IMR-90 (cell line): ENCODE data around the gene PRR5L. TPM values are rescaled to one million over a fixed set of nuclear protein-coding genes. Genes with fewer than 3 reads are reported as not detected.

Source experiments
- ATAC-seq: fragments of 200-7000 bp; cut with Tn5 transposase; 2 replicates; pipeline ENCODE4 v1.9.1; 2020; ENCODE audit warnings: low read depth, mild to moderate bottlenecking, moderate library complexity
- BruUV-seq: library from RNA; stranded (reverse); fragments of 400-500 nt; replicated peaks from 2 replicates; lab custom pipeline; 2021; lab: Mats Ljungman, UMichigan
- CTCF ChIA-PET: fragments of 300-600 bp; formaldehyde crosslinking; extraction: SDS; loops from one replicate; lab custom pipeline; 2021; ENCODE audit warnings: antibody characterized with exemption; lab: Yijun Ruan, JAX
- POLR2A ChIA-PET: fragments of 300-600 bp; sonication (Branson Sonifier 250); formaldehyde crosslinking; loops from one replicate; lab custom pipeline; 2022; ENCODE audit warnings: antibody characterized with exemption; ENCODE audit not compliant: unreplicated experiment; lab: Charles Lee
- DNase-seq: peaks from one replicate; pipeline ENCODE4 v3.0.0; 2013
- H2AFZ ChIP-seq: replicated peaks from 2 replicates; pipeline ENCODE3; 2013; ENCODE audit warnings: low read length, mild to moderate bottlenecking; ENCODE audit not compliant: poor library complexity
- H2AK5ac ChIP-seq: 2 replicates; pipeline ENCODE4 v1.6.1; 2013; ENCODE audit warnings: low read depth, low read length, inconsistent platforms
- H2AK9ac ChIP-seq: replicated peaks from 2 replicates; pipeline ENCODE3; 2013; ENCODE audit warnings: mild to moderate bottlenecking, low read depth, low read length, moderate library complexity; ENCODE audit not compliant: poor library complexity
- H2BK120ac ChIP-seq: 2 replicates; pipeline ENCODE4 v1.6.1; 2013; ENCODE audit warnings: low read depth, low read length, inconsistent platforms
- H2BK15ac ChIP-seq: 3 replicates; pipeline ENCODE4 v1.6.1; 2013; ENCODE audit warnings: low read depth, low read length, inconsistent platforms
- H2BK20ac ChIP-seq: 2 replicates; pipeline ENCODE4 v1.6.1; 2013; ENCODE audit warnings: low read depth, mild to moderate bottlenecking, inconsistent platforms, low read length, moderate library complexity
- H2BK5ac ChIP-seq: 2 replicates; pipeline ENCODE4 v1.6.1; 2013; ENCODE audit warnings: mild to moderate bottlenecking, low read depth, low read length, inconsistent platforms; ENCODE audit not compliant: poor library complexity, severe bottlenecking
- H3K14ac ChIP-seq: replicated peaks from 2 replicates; pipeline ENCODE4 v1.6.1; 2013; ENCODE audit warnings: low read depth, low read length, inconsistent platforms
- H3K18ac ChIP-seq: 2 replicates; pipeline ENCODE4 v1.6.1; 2013; ENCODE audit warnings: low read depth, low read length, control low read depth
- H3K23ac ChIP-seq: 2 replicates; pipeline ENCODE4 v1.6.1; 2013; ENCODE audit warnings: low read depth, low read length, inconsistent platforms
- H3K27ac ChIP-seq: 2 replicates; pipeline ENCODE4 v1.5.1; 2013; ENCODE audit warnings: mild to moderate bottlenecking, control low read depth, low read length; ENCODE audit not compliant: insufficient read depth
- H3K27me3 ChIP-seq: 2 replicates; pipeline ENCODE4 v1.6.1; 2013; ENCODE audit warnings: low read length; ENCODE audit not compliant: control insufficient read depth, insufficient read depth
- H3K36me3 ChIP-seq: 2 replicates; pipeline ENCODE4 v1.6.1; 2013; ENCODE audit warnings: low read length, mixed read lengths; ENCODE audit not compliant: control insufficient read depth, insufficient read depth
- H3K4ac ChIP-seq: 2 replicates; pipeline ENCODE4 v1.6.1; 2013; ENCODE audit warnings: low read depth, low read length, inconsistent platforms
- H3K4me1 ChIP-seq: 2 replicates; pipeline ENCODE4 v1.6.1; 2013; ENCODE audit warnings: low read length, mixed read lengths; ENCODE audit not compliant: control insufficient read depth, insufficient read depth
- H3K4me2 ChIP-seq: 2 replicates; pipeline ENCODE4 v1.6.1; 2013; ENCODE audit warnings: low read depth, mild to moderate bottlenecking, control low read depth, low read length, moderate library complexity
- H3K4me3 ChIP-seq: 2 replicates; pipeline ENCODE4 v1.5.1; 2013; ENCODE audit warnings: low read depth, mild to moderate bottlenecking, control low read depth, low read length, moderate library complexity; ENCODE audit not compliant: insufficient read depth
- H3K56ac ChIP-seq: 2 replicates; pipeline ENCODE4 v1.6.1; 2013; ENCODE audit warnings: low read length, inconsistent platforms; ENCODE audit not compliant: insufficient read depth; ENCODE audit errors: extremely low read depth
- H3K79me1 ChIP-seq, 2 experiments: 2 replicates each; pipeline ENCODE4 v1.6.1; 2013; ENCODE audit warnings: low read length in 2 of 2, inconsistent platforms in 1 of 2, low read depth in 1 of 2
- H3K9ac ChIP-seq: 2 replicates; pipeline ENCODE4 v1.6.1; 2013; ENCODE audit warnings: low read depth, low read length, control low read depth
- H3K9me1 ChIP-seq: 2 replicates; pipeline ENCODE4 v1.6.1; 2013; ENCODE audit warnings: low read length, inconsistent platforms; ENCODE audit not compliant: insufficient read depth
- H3K9me3 ChIP-seq: 2 replicates; pipeline ENCODE4 v1.6.1; 2013; ENCODE audit warnings: low read length; ENCODE audit not compliant: control insufficient read depth, insufficient read depth
- H4K20me1 ChIP-seq: 2 replicates; pipeline ENCODE4 v1.6.1; 2013; ENCODE audit warnings: low read length, inconsistent platforms; ENCODE audit not compliant: insufficient read depth
- H4K5ac ChIP-seq: 2 replicates; pipeline ENCODE4 v1.6.1; 2013; ENCODE audit warnings: mild to moderate bottlenecking, low read depth, low read length, control low read depth
- H4K8ac ChIP-seq, 2 experiments: 2 replicates each; pipeline ENCODE4 v1.6.1; 2013; ENCODE audit warnings: low read depth in 2 of 2, low read length in 2 of 2, control low read depth in 1 of 2, inconsistent platforms in 1 of 2
- H4K91ac ChIP-seq: 2 replicates; pipeline ENCODE4 v1.6.1; 2013; ENCODE audit warnings: low read depth, low read length, inconsistent platforms; ENCODE audit not compliant: insufficient read depth
- BHLHE40 ChIP-seq: fragments of 150-350 bp; IDR thresholded peaks from 2 replicates; pipeline ENCODE4 v1.6.1; 2016; ENCODE audit warnings: mild to moderate bottlenecking, low read depth, low read length
- CEBPB ChIP-seq: IDR thresholded peaks from 2 replicates; pipeline ENCODE4 v1.6.1; 2012; ENCODE audit warnings: low read depth, low read length, improper control_type of control experiment
- CHD1 ChIP-seq: IDR thresholded peaks from 2 replicates; pipeline ENCODE4 v1.6.1; 2012; ENCODE audit warnings: low read depth, low read length, improper control_type of control experiment
- FOS ChIP-seq: fragments of 150-350 bp; IDR thresholded peaks from 2 replicates; pipeline ENCODE4 v1.6.1; 2016; ENCODE audit warnings: low read depth, low read length
- MXI1 ChIP-seq: IDR thresholded peaks from 2 replicates; pipeline ENCODE4 v1.6.1; 2012; ENCODE audit warnings: low read depth, mild to moderate bottlenecking, low read length, moderate library complexity, borderline replicate concordance
- NFE2L2 ChIP-seq: fragments of 150-350 bp; IDR thresholded peaks from 2 replicates; pipeline ENCODE4 v1.6.1; 2016; ENCODE audit warnings: low read depth, mild to moderate bottlenecking, low read length
- POLR2A ChIP-seq: IDR thresholded peaks from 2 replicates; pipeline ENCODE4 v1.6.1; 2012; ENCODE audit warnings: mild to moderate bottlenecking, low read depth, low read length
- RAD21 ChIP-seq: IDR thresholded peaks from 2 replicates; pipeline ENCODE4 v1.6.1; 2012; ENCODE audit warnings: low read length, improper control_type of control experiment
- RCOR1 ChIP-seq: IDR thresholded peaks from 2 replicates; pipeline ENCODE4 v1.6.1; 2012; ENCODE audit warnings: mild to moderate bottlenecking, low read length, improper control_type of control experiment; ENCODE audit not compliant: insufficient replicate concordance
- RFX5 ChIP-seq: IDR thresholded peaks from 2 replicates; pipeline ENCODE4 v1.8.0; 2012; ENCODE audit warnings: low read depth, mild to moderate bottlenecking, low read length, moderate library complexity
- SMC3 ChIP-seq: fragments of 150-350 bp; IDR thresholded peaks from 2 replicates; pipeline ENCODE4 v1.6.1; 2016; ENCODE audit warnings: low read depth, mild to moderate bottlenecking, antibody characterized with exemption, low read length, moderate library complexity
- USF2 ChIP-seq: fragments of 150-350 bp; IDR thresholded peaks from 2 replicates; pipeline ENCODE4 v1.6.1; 2017; ENCODE audit warnings: mild to moderate bottlenecking, antibody characterized with exemption, low read length, low read depth
- WGBS, 2 experiments: methylation state at CpG; one replicate each; pipeline versions ENCODE4 v1.1.5 to v1.1.7; 2013; ENCODE audit warnings: missing lambda C conversion rate in 2 of 2; ENCODE audit not compliant: insufficient read length in 1 of 2; ENCODE audit errors: extremely low coverage in 2 of 2; 5-methylcytosine and 5-hydroxymethylcytosine counted together
- dilution Hi-C: fragments of 300-500 bp; cut with HindIII; formaldehyde crosslinking; loops from one replicate; pipeline ENCODE4 v1.14.3; 2018; ENCODE audit warnings: low sequenced_read_pairs; ENCODE audit not compliant: unreplicated experiment
- in situ Hi-C: fragments of 300-500 bp; cut with MboI; formaldehyde crosslinking; loops from 3 replicates; pipeline ENCODE4 v1.14.3; 2019; ENCODE audit warnings: low sequenced_read_pairs, inconsistent platforms, mixed read lengths
- intact Hi-C: fragments of 100-400 bp; cut with micrococcal nuclease; formaldehyde crosslinking; loops from 2 replicates; pipeline ENCODE4 v1.10.0; 2022
- polyA plus RNA-seq, 3 experiments: library from polyadenylated mRNA; depleted of rRNA; stranded (reverse); fragments of >200 nt; gene quantifications; 2 replicates each; pipeline ENCODE4 v1.2.3, GENCODE V29; 2012; ENCODE audit warnings: low replicate concordance in 1 of 3
- total RNA-seq: library from RNA; depleted of rRNA; stranded (reverse); fragments of >200 nt; gene quantifications from 2 replicates; pipeline ENCODE4 v1.2.3, GENCODE V29; 2012
- TF ChIP-seq, protein P1 (sequence below): conservative IDR thresholded peaks from 2 replicates; pipeline ENCODE4 v1.5.1; 2012; ENCODE audit warnings: mild to moderate bottlenecking, low read depth, low read length, improper control_type of control experiment

The PRR5L gene
- total and polyA plus RNA-seq, 2 of the 4 experiments (the other 2 are of a cell fraction): 2.9 to 3.6 TPM

GRCh38 chr11:36371181-36371580 is 75.1 kb downstream of the PRR5L start (continued):
- no peak for TF ChIP-seq USF2

GRCh38 chr11:36371590-36371989 is 75.5 kb downstream of the PRR5L start:
- no peak overlapping the region for H2BK5ac ChIP-seq
- no peak overlapping the region for H3K4ac ChIP-seq
- dilution Hi-C loops: no loop called here
- H3K18ac ChIP-seq: no peak overlapping the region
- no peak overlapping the region for H2BK15ac ChIP-seq
- ATAC-seq (no peak), DNase-seq (no peak)
- H4K20me1 ChIP-seq: no peaks in the 10 kb centered on the region
- no peak overlapping the region for H4K5ac ChIP-seq
- no peak overlapping the region for H3K14ac ChIP-seq
- no peak overlapping the region for H3K4me2 ChIP-seq
- H3K79me1 ChIP-seq: peaks cover 0 to under 1% of the 10 kb centered on the region in 2 experiments; a peak in 2 of 4 replicates
- H2AFZ ChIP-seq: no peak overlapping the region
- H3K9ac ChIP-seq: no peak overlapping the region
- no peaks in the 10 kb centered on the region for H3K36me3 ChIP-seq
- H2BK120ac ChIP-seq: no peak overlapping the region
- H3K4me3 ChIP-seq: no peak overlapping the region
- no TSS peak for BruUV-seq
- no peak overlapping the region for H2AK9ac ChIP-seq
- ChIA-PET POLR2A (no interaction called here), CTCF (no interaction called here)
- peaks cover 5% of the 10 kb centered on the region; the same call in 1 of the 2 replicates for H3K9me1 ChIP-seq
- H4K91ac ChIP-seq: no peak overlapping the region
- H3K56ac ChIP-seq: no peak overlapping the region
- H2BK20ac ChIP-seq: no peak overlapping the region
- 100% methylated on average over 2 of the region's 7 CpGs; no CpG with 5 or more reads in 1 of the 2 experiments for WGBS, 2 experiments
- H3K23ac ChIP-seq: no peak overlapping the region
- in situ Hi-C loops: no loop called here
- peaks cover 2% of the 10 kb centered on the region; the same call in 1 of the 2 replicates for H3K27me3 ChIP-seq
- peaks cover 2% of the 10 kb centered on the region for H3K4me1 ChIP-seq
- no peak overlapping the region for H3K27ac ChIP-seq
- intact Hi-C loops: no loop called here
- no peak overlapping the region for H2AK5ac ChIP-seq
- no peaks in the 10 kb centered on the region for H3K9me3 ChIP-seq
- no peak overlapping the region for H4K8ac ChIP-seq
- TF ChIP-seq RFX5 (no peak), POLR2A (no peak), SMC3 (no peak), RAD21 (no peak), MXI1 (no peak), FOS (no peak), RCOR1 (no peak), CHD1 (no peak), CEBPB (no peak), USF2 (no peak), BHLHE40 (no peak), NFE2L2 (no peak)
- TF ChIP-seq, protein P1, sequence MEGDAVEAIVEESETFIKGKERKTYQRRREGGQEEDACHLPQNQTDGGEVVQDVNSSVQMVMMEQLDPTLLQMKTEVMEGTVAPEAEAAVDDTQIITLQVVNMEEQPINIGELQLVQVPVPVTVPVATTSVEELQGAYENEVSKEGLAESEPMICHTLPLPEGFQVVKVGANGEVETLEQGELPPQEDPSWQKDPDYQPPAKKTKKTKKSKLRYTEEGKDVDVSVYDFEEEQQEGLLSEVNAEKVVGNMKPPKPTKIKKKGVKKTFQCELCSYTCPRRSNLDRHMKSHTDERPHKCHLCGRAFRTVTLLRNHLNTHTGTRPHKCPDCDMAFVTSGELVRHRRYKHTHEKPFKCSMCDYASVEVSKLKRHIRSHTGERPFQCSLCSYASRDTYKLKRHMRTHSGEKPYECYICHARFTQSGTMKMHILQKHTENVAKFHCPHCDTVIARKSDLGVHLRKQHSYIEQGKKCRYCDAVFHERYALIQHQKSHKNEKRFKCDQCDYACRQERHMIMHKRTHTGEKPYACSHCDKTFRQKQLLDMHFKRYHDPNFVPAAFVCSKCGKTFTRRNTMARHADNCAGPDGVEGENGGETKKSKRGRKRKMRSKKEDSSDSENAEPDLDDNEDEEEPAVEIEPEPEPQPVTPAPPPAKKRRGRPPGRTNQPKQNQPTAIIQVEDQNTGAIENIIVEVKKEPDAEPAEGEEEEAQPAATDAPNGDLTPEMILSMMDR: no peak
